GM23248 (cell line): ENCODE measurements around the gene WDR89. TPM values are rescaled to one million over a fixed set of nuclear protein-coding genes. Genes with fewer than 3 reads are reported as not detected.

Experiments
- DNase-seq: peaks from one replicate; pipeline ENCODE4 v3.0.0-alpha.2; 2015
- H2AFZ ChIP-seq: fragments of 200-600 bp; sonication (generic); 2 replicates; pipeline ENCODE4 v1.6.1; 2016; ENCODE audit warnings: antibody characterized with exemption
- H3F3A ChIP-seq: fragments of 200-600 bp; sonication (generic); 2 replicates; pipeline ENCODE4 v1.6.1; 2016; ENCODE audit warnings: mild to moderate bottlenecking, antibody characterized with exemption, mixed run types; ENCODE audit not compliant: insufficient read depth
- H3K27ac ChIP-seq: fragments of 200-600 bp; sonication (generic); 2 replicates; pipeline ENCODE4 v1.5.1; 2016; ENCODE audit warnings: mild to moderate bottlenecking
- H3K27me3 ChIP-seq: fragments of 200-600 bp; sonication (generic); replicated peaks from 2 replicates; pipeline ENCODE4 v1.6.1; 2016; ENCODE audit warnings: mild to moderate bottlenecking; ENCODE audit not compliant: insufficient read depth
- H3K36me3 ChIP-seq: fragments of 200-600 bp; sonication (generic); 2 replicates; pipeline ENCODE4 v1.6.1; 2016; ENCODE audit warnings: low read depth, mild to moderate bottlenecking
- H3K4me1 ChIP-seq: fragments of 200-600 bp; sonication (generic); 2 replicates; pipeline ENCODE4 v1.6.1; 2016; ENCODE audit warnings: mild to moderate bottlenecking; ENCODE audit not compliant: insufficient read depth
- H3K4me2 ChIP-seq: fragments of 200-600 bp; sonication (generic); one replicate; pipeline ENCODE4 v1.6.1; 2016; ENCODE audit warnings: mild to moderate bottlenecking; ENCODE audit not compliant: unreplicated experiment
- H3K4me3 ChIP-seq: fragments of 200-600 bp; sonication (generic); 2 replicates; pipeline ENCODE4 v1.5.1; 2016; ENCODE audit warnings: mild to moderate bottlenecking
- H3K79me2 ChIP-seq: fragments of 200-600 bp; sonication (generic); 2 replicates; pipeline ENCODE4 v1.6.1; 2016; ENCODE audit warnings: mild to moderate bottlenecking; ENCODE audit not compliant: insufficient read depth
- H3K9ac ChIP-seq: fragments of 200-600 bp; sonication (generic); 2 replicates; pipeline ENCODE4 v1.6.1; 2016; ENCODE audit warnings: mild to moderate bottlenecking
- H3K9me2 ChIP-seq: fragments of 200-600 bp; sonication (generic); 2 replicates; pipeline ENCODE4 v1.6.1; 2016; ENCODE audit warnings: mixed run types, mild to moderate bottlenecking, moderate library complexity; ENCODE audit not compliant: insufficient read depth
- H3K9me3 ChIP-seq: fragments of 200-600 bp; sonication (generic); one replicate; pipeline ENCODE4 v1.6.1; 2017; ENCODE audit warnings: low read depth
- H4K20me1 ChIP-seq: fragments of 200-600 bp; sonication (generic); 2 replicates; pipeline ENCODE4 v1.6.0; 2016; ENCODE audit not compliant: insufficient read depth
- EZH2 ChIP-seq: fragments of 200-600 bp; sonication (generic); IDR thresholded peaks from 2 replicates; pipeline ENCODE4 v1.6.1; 2018; ENCODE audit warnings: antibody characterized with exemption, mild to moderate bottlenecking; ENCODE audit not compliant: insufficient read depth, poor library complexity, severe bottlenecking
- EZH2phosphoT487 ChIP-seq: fragments of 200-600 bp; sonication (generic); IDR thresholded peaks from 2 replicates; pipeline ENCODE4 v1.6.1; 2018; ENCODE audit warnings: antibody characterized with exemption, moderate library complexity, mild to moderate bottlenecking, low read depth; ENCODE audit not compliant: insufficient read depth
- WGBS, 2 experiments: methylation state at CpG; one replicate each; pipeline ENCODE4 v1.1.6; 2015 to 2017; ENCODE audit warnings: low lambda C conversion rate in 2 of 2, low coverage in 1 of 2; ENCODE audit errors: missing lambda C conversion rate in 2 of 2; 5-methylcytosine and 5-hydroxymethylcytosine counted together
- in situ Hi-C: fragments of 300-500 bp; cut with MboI; formaldehyde crosslinking; loops from 2 replicates; pipeline ENCODE4 v1.15.0; 2020
- polyA plus RNA-seq: library from polyadenylated mRNA; unstranded; fragments of >200 nt; fragmentation: Nextera tagmentation; extraction: Ambion mirVana; gene quantifications from 2 replicates; pipeline ENCODE4 v1.2.1, GENCODE V29; 2016
- small RNA-seq: library from RNA; depleted of rRNA; stranded (forward); fragments of <200 nt; gene quantifications from one replicate; pipeline ENCODE3, GENCODE V24; 2014; ENCODE audit warnings: low read depth, low replicate concordance
- total RNA-seq: library from RNA; depleted of rRNA; stranded (reverse); fragments of >200 nt; shearing (Covaris generic); gene quantifications from 2 replicates; pipeline ENCODE4 v1.2.3, GENCODE V29; 2014; rRNA removed

WDR89 gene
- total and polyA plus RNA-seq, 2 experiments from 2014 or later = 6.9 to 7.0 TPM

GRCh38 chr14:63547798-63548335 is 93.8 kb downstream of the WDR89 start:
- peaks cover 12% of the 10 kb centered on the region for H3F3A ChIP-seq
- H3K9me3 ChIP-seq = no peaks in the 10 kb centered on the region
- no peaks in the 10 kb centered on the region for H3K27me3 ChIP-seq
- no peak overlapping the region for H3K4me3 ChIP-seq
- H3K9me2 ChIP-seq = no peaks in the 10 kb centered on the region
- H3K9ac ChIP-seq = no peak overlapping the region
- DNase-seq = no peak
- H3K4me2 ChIP-seq = no peak overlapping the region
- H4K20me1 ChIP-seq = no peaks in the 10 kb centered on the region
- H3K36me3 ChIP-seq = no peaks in the 10 kb centered on the region
- no peaks in the 10 kb centered on the region for H3K79me2 ChIP-seq
- no peak for TF ChIP-seq EZH2phosphoT487
- no peak for TF ChIP-seq EZH2
- WGBS, 2 experiments = 80 to 84% methylated on average over 8 of the region's 8 CpGs
- H2AFZ ChIP-seq = no peak overlapping the region
- in situ Hi-C loops = no loop called here
- no peak overlapping the region for H3K27ac ChIP-seq
- H3K4me1 ChIP-seq = no peaks in the 10 kb centered on the region

Small RNAs within 50 kb of the gene (small RNA-seq; reads per million reads assigned to genes)
- gene RF00012 = not detected
- not detected for gene RF00019
- gene RNU6-1162P = not detected
- not detected for gene RNU6-597P

Other genes with a start within 250 kb of the WDR89 start
- gene PPP2R5E, start 98.5 kb downstream of the WDR89 start, total RNA-seq = 16.9 and 21.8 TPM in 2 replicates
- 31.8 and 33.7 TPM in 2 replicates for gene PPP2R5E, start 98.5 kb downstream of the WDR89 start, polyA plus RNA-seq
- gene SGPP1, start 86.2 kb upstream of the WDR89 start, total RNA-seq = 38.4 and 44.5 TPM in 2 replicates
- gene SGPP1, start 86.2 kb upstream of the WDR89 start, polyA plus RNA-seq = 19.6 and 22.4 TPM in 2 replicates
- 3.5 and 4.4 TPM in 2 replicates for gene SYNE2, start 211.1 kb upstream of the WDR89 start, total RNA-seq
- gene SYNE2, start 211.1 kb upstream of the WDR89 start, polyA plus RNA-seq = 1.8 and 2.8 TPM in 2 replicates